Measurements from ENCODE around the gene LEPROT. TPM values are rescaled to one million over a fixed set of nuclear protein-coding genes. Genes with fewer than 3 reads are reported as not detected.
"Not testable (repeated sequence)": the region's sequence is repeated elsewhere in the genome, so short reads cannot be mapped to it uniquely, and the experiment has no call there.

The LEPROT gene
- polyA plus RNA-seq, 12 donors, result 54.0 to 105 (median 68.0) TPM; not detected in 1

DNA sequence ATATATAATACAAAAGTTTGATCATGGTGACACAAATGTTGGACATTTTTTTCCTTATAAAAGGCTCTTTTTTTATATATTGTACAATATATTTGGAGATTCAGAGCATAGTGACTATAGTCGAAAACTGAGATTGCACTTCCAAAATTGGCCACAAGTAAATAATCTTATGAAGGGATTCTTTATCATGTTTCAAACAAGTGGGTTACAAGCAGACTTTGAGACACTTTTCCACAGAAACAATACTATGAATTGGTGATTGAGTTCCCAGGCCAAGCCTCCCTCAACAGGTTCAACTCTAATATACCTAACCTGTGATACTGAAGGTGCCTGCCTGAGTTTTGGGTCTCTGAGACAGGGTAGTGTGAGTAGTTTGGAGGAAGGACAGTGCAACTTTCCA lies 13.8 kb downstream of the LEPROT start:
- DNase-seq, result no peak

DNA sequence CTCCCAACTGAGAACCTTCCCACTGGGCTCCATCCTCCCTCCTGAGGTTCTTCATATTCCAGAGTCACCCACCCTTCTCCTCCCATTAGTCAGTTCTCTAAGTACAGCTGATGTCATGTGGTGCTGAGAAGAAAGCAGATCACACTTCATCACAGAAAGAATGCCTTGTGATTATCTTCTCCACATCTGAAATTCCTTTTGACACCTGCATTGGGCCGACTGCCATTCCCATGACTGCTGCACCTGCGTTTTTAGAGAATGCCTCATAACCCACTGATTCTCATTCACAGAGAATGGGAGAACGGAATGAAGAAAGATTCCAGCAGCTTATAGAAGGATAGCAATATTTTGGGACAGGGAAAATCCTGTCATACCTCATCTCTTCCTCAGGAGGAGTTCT lies 14.3 kb downstream of the LEPROT start:
- DNase-seq, result no peak

DNA sequence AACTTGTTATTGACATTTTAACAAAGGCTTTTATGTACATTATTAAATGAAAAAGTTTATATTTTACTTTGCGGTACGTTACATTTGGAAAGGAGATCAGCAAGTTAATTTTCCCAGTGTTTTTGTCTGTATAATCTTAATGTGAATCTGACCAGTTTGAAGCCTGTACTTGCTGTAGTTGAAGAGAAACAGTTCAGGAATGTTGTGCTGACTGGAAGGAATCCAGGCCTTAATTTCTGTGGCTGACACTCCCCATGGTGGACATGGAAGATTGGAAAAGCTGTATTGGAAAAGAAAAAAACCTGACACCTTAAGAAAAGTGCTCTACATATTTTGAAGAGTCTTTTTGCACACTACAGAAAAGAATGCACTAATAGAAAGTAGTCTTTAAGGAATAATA lies 15.5 kb downstream of the LEPROT start:
- DNase-seq, result peak; percentile 37

DNA sequence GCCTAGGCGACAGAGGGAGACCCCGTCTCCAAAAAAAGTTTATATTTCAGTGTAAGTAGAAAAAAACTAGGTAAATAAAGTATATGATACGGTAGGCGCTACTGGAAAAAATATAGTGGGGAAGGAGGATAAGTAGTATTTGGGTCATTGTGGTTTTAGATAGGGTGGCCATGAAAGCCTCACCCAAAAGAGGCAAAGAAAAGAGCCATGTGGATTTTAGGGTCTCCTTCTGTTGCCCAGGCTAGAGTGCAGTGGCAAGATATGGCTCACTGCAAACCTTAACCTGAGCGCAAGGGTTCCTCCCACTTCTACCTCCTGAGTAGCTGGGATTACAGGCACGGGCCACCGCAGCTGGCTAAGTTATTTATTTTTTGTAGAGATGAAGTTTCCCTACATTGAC lies 17.1 kb downstream of the LEPROT start:
- DNase-seq, result no peak

DNA sequence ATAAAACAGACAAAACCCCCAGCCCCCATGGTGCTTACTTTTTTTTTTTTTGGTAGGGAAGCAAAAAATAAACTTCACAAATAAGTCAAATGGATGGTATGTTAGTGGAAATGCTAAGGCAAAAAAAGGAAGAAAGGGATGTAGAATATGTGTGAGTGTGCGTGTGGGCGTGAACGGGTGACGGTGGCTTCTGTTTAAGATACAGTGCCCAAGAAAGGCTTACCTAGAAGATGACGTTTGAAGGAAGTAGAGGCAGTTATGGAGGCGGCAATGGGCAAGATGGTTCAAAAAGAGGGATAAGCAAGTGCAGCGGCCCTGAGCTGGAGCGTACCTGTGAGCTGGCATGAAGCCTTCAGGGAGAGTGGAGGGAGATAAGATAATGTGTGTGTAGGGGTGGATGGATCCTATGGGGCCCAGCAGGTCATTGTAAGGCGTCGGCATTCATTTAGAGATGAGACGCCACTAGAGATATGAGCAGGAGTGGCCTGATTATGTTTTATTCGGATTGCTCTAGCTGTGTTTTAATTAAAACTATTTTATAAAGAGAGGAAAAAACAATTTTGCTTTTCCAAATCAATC lies 19.9 kb downstream of the LEPROT start:
- no peak for DNase-seq

DNA sequence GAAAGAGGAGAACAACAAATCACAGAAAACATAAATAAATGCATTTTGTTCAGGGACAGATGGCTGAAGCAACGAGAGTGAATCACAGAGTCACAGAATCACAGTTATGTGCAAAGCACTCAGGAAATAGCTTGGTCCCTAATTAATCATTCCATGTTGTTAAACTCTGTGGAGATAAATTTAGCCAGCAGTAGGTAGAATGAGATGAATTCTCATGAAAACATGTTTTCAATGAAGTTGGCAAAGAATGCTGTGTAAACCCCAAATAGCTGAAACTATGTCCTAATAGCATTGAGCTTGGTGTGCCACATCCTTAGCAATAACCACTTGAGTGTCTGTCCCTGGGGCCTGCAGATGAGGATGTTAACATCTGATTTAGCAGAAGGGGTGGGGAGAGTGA lies 20.4 kb downstream of the LEPROT start:
- DNase-seq, result no peak

DNA sequence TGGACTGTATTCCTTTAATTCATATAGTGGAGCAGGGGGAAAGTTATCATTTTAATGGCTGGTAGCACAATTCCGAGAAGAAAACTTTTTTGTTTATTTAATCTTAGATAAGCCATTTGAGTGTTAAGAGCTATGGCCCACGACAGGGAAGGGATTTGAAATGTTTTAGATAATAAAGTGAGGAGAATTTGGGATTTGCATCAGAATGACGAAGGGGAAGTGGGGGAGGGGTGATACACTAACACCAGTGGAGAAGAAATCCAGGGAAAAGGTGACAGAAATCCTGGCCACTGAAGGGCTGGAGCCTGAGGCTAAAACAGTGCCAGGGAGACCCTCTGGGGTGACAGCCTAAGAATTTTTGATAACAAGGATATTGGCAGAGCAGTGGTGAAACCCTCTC lies 21.0 kb downstream of the LEPROT start:
- DNase-seq, result no peak

DNA sequence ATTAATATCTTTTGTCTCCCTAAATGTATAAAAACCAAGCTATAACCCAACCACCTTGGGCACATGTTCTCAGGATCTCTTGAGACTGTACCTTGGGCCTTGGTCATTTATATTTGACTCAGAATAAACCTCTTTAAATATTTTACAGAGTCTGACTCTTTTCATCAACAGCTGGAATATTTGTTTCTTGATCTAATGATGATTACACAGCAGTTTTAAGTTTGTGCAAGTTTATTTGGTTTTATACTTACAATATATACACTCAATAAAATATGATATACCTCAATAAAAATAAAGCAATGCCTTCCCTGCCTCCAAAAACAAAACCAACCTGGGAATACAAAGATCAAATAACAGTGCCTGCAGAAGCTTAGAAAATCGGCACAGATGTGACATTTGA lies 22.0 kb downstream of the LEPROT start:
- no peak for DNase-seq

DNA sequence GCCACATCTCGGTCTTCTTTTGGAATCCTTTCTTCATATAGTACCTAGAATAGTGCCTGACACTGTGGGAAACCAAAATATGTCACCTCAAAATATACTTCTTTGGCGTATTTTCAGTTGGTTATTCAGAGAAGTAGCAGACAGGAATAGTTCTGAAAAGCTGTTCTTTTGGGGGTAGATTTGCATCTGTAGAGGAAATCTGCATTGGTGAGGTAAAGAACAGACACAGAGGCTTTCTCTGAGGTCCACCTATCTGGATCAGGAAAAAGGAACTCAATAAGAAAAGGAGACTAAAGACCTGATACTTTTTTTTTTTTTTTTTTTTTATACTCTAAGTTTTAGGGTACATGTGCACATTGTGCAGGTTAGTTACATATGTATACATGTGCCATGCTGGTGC lies 23.2 kb downstream of the LEPROT start:
- DNase-seq, result no peak

DNA sequence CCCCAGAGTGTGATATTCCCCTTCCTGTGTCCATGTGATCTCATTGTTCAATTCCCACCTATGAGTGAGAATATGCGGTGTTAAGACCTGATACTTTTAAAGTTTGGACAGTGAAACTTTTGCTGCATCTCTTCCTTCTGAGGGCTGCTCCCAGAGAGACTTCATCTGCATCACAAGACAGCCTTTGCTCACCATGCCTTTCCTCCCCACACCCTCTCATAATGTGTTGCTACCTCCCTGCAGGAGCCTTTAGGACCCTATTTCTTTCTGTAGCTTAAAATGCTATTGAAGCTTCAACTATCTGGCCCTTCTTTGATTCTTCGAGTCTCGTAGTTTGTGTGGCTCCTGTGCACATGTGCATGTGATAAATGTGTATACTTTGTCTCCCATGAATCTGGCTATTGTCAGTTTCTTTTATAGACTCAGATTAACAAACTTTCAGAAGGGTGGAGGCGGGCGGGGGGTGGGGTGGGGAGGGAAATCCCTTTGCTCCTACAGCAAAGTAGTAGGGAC lies 23.7 kb downstream of the LEPROT start:
- no peak for DNase-seq

DNA sequence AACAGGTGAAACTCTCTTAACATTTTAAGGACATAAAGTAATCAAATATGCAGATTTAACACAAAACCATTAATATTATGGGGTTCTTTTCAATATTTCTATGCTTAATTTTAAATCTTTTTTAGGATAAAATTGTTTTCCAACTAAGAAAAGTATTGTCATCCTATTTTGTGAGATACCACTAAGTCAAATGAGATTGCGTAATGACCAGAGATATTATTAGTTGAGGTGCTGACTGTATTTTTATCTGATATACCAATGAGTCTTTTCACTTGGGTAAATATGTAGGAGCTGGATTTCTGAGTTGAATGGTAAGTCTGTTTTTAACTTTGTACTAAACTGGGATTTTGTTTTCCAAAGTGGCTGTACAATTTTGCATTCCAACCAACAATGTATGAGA lies 25.4 kb downstream of the LEPROT start:
- DNase-seq, result no peak

DNA sequence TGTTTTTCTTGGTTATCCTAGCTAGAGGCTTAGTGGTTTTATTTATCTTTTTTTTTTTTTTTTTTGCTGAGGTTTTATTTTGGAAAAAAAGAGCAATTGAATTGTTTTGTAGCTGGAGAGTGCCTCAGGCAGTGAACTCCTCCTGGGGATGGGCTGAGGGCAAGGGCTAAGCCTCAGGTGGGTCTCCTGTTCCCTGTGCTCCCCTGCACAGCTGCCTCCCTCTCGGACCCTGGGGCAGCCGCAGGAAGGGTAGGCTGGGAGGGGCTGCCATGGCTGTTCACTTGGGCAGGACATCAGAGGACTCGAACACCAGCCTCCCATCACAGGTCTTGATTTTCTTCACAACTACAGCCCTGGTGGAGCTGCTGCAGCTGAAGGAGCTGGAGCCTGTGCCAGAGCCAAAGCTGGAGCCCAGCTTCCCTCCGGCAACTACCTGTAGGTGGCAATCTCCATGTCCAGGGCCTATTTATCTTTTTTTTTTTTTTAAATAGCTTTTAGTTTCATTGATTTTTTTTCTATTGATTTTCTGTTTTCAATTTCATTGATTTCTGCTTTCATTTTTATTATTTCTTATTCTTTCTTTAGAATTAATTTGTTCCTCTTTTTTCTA lies 28.9 kb downstream of the LEPROT start:
- DNase-seq, result no peak

DNA sequence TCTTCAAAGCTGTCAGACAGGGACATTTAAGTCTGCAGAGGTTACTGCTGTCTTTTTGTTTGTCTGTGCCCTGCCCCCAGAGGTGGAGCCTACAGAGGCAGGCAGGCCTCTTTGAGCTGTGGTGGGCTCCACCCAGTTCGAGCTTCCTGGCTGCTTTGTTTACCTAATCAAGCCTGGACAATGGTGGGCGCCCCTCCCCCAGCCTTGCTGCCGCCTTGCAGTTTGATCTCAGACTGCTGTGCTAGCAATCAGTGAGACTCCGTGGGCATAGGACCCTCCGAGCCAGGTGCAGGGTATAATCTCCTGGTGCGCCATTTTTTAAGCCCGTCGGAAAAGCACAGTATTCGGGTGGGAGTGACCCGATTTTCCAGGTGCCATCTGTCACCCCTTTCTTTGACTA lies 35.2 kb downstream of the LEPROT start:
- not testable (repeated sequence) for DNase-seq

DNA sequence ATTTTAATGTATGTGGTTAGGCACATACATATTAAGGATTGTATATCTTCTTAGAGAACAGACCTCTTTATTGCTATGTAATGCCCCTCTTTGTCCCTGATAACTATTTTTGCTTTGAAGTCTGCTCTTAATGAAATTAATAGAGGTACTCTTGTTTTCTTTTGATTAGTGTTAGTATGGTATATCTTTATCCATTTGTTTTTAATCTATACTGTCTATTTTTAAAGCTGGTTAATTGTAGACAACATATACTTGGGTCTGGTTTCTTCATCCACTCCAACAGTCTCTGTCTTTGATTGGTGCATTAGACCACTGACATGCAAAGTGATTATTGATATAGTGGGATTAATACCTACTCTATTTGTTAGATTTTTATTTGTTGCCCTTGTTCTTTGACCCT lies 36.0 kb downstream of the LEPROT start:
- DNase-seq, result no peak

DNA sequence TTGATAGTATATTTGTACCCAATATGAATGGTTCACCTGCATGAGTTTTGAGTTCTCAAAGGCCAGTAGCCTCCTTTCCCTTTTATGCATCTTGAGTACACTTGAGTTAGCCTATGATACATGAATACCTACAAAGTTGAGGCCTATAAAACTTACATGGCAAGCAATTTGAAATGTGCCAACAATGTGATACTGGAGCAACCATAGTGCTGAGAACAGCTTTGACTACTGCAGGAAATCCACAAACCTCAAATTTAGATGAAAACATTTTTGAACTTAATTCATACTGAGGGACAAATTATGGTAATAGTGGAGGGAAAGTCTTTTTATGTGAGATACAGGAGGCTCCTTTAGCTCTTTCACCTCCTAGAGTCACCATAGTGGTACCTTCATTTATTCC lies 37.4 kb downstream of the LEPROT start:
- DNase-seq, result no peak

DNA sequence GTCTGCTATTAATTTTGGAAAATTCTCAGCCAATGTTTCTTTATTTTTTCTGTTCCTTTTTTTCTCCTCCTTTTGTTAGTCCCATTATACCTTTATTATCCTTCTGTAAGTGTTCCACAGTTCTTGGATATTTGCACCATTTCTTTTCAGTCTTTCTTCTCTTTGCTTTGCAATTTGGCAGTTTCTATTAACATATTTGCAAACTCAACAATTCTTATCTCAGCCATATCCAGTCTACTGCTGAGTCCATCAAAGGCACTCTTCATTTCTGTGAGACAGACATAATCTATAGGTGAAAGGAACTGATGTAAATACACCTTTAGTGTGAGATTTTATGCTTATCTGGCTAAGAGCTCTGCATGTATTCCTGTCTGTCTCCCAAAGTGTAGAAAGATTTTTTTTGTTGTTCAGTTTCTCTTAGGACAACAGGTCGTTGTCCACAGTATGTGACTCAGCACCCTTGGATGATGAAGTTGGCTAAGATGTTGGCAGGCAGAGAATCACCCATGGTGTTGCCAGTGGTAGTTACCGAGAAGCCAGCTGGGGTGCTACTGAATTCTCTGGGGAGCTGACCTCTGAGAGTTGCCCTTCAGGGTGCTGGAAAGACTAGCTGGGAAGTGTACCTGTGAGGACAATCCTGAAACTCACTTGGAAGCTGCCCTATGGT lies 38.4 kb downstream of the LEPROT start:
- DNase-seq, result no peak

DNA sequence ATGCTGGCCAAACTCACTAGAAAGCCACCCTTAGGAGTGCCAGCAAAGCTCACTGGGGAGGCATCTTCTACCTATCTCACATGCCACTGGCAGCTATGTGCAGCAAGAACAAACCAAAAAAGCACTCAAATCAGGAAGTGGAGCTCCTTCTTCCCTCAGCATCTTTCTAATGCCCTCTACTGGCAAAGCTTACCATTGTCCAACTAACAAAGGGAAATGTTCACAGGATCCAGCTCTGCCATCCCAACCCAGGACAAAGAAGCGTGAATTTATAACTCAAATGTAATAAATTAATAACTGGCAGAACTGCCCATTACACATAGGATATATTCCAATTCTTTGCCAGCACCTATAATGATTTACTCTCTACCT lies 38.9 kb downstream of the LEPROT start:
- DNase-seq, result no peak

DNA sequence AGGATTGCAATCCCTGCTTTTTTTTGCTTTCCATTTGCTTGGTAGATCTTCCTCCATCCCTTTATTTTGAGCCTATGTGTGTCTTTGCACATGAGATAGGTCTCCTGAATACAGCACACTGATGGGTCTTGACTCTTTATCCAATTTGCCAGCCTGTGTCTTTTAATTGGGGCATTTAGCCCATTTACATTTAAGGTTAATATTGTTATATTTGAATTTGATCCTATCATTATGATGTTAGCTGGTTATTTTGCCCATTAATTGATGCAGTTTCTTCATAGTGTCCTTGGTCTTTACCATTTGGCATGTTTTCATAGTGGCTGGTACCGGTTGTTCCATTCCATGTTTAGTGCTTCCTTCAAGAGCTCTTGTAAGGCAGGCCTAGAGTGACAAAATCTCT lies 45.4 kb downstream of the LEPROT start:
- not testable (repeated sequence) for DNase-seq

DNA sequence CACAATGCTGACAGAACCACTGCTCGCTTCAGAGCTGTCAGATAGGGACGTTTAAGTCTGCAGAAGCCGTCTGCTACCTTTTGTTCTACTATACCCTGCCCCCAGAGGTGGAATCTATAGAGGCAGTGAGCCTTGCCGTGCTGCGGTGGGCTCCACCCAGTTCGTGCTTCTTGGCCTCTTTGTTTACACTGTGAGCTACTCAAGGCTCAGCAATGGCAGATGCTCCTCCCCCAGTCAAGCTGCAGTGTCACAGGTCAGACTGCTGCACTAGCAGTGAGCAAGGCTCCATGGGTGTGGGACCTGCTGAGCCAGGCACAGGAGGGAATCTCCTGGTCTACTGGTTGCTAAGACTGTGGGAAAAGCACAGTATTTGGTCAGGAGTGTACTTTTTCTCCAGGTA lies 47.1 kb downstream of the LEPROT start:
- no peak for DNase-seq

DNA sequence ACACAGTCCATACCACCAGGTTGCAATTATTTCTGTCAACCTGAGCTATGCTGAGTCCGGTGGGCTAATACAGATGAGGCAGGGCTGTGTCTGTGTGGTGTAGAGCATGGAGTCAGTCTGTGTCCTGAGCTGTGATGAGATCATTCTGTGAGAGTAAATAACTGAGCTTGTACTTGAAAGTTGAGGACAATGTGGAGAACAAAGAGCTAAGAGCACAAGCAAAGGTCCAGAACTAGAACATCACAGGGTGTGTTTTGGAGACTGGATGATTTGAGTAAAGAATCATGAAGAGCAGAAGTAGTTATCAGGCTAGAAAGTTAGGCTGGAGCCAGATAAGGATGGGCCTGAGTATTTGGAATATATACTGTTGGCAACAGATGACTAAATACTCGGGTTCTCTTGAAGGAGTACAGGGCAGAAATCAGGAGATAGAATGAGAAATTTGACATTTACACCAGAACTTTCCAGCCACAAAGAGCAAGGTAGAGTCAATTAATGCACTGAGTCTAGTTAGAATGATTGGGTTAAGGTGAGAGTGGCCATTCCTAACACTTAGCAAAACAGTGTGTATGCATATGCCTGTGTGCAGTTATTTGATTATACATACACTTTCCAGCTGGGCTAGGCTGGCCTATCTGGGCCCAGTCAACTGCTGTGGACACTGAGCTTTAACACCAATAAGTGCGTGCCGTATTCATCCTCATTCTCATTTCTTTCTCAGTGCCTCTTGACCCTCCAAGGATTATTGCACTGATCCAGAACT lies 48.8 kb downstream of the LEPROT start:
- DNase-seq, result no peak

DNA sequence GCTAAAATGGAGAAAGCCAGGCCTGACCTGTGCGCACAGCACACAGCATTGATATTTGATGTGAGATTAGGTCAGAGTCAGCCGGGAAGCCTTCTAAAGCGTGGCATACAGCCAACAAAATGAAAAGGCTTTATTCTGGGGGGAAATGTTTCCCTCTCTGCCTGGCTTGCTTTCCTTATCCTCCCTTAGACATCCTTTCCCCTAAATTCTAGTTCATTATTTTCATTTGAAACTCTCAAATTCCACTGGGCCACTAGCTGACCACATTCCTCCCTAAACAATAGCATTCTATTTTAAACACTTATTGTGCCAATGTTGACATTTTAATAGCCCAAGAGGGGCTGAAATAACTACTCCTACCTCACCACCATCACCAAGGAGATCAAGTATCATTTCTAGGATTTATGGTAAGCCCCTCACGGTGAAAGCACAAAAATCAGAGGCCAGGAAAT lies 49.4 kb downstream of the LEPROT start:
- DNase-seq, result no peak

DNA sequence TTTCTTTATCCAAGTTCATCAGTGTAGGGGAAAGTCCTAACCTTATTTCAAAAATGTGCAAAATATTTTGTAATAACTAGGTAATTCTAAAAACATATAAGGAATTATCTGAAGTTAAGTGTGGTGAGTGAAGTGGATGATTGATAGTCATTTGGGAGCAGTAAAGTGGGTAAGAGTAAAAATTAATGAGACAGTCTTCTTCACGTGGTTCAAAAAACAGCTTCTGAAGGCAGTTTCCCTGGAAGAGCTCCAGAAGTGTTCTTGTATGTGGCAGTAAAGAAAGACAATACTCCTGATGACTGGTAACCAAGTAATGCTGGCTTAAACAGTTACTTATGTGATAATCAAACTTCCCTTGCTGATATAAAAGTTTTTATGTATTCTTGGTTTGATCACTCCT lies 50.3 kb downstream of the LEPROT start:
- DNase-seq, result no peak

Data from muscle of arm (tissue), 12 donors.